PC-3 (cell line): ENCODE results near the gene DISC1.

Source experiments
- EZH2 ChIP-seq: fragments of 300-600 bp; sonication (generic); IDR thresholded peaks from one replicate; pipeline ENCODE4 v1.6.1; 2017; ENCODE audit warnings: antibody characterized with exemption, mild to moderate bottlenecking, low read length; ENCODE audit not compliant: unreplicated experiment
- EZH2phosphoT487 ChIP-seq: fragments of 300-600 bp; sonication (generic); IDR thresholded peaks from 2 replicates; pipeline ENCODE4 v1.6.1; 2018; ENCODE audit warnings: mild to moderate bottlenecking, antibody characterized with exemption, low read length, borderline replicate concordance
- TF ChIP-seq, protein P1 (sequence below): fragments of 300-600 bp; sonication (generic); conservative IDR thresholded peaks from 2 replicates; pipeline ENCODE4 v1.5.1; 2017; ENCODE audit warnings: antibody characterized with exemption, low read depth, mild to moderate bottlenecking, low read length

DNA sequence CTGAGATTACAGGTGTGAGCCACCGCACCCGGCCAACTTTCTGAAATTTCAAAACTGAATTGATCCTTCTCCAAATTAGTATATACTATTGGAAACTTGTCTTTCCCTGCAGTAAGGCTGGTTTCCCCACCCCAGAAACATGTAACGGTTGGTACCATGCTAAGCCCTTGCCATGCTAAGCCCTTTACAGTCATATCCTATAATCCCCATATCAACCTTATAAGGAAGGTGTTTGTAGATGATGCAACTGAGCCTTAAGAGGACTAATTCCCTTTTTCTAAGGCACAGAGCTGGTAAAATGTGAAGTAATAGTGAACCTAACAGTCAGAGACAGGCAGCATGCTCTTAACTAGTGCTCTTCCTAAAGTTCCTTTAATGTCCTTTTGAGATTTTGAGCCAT is 413.7 kb downstream of the DISC1 start:
- TF ChIP-seq EZH2phosphoT487 (no peak), EZH2 (no peak)
- TF ChIP-seq, protein P1, sequence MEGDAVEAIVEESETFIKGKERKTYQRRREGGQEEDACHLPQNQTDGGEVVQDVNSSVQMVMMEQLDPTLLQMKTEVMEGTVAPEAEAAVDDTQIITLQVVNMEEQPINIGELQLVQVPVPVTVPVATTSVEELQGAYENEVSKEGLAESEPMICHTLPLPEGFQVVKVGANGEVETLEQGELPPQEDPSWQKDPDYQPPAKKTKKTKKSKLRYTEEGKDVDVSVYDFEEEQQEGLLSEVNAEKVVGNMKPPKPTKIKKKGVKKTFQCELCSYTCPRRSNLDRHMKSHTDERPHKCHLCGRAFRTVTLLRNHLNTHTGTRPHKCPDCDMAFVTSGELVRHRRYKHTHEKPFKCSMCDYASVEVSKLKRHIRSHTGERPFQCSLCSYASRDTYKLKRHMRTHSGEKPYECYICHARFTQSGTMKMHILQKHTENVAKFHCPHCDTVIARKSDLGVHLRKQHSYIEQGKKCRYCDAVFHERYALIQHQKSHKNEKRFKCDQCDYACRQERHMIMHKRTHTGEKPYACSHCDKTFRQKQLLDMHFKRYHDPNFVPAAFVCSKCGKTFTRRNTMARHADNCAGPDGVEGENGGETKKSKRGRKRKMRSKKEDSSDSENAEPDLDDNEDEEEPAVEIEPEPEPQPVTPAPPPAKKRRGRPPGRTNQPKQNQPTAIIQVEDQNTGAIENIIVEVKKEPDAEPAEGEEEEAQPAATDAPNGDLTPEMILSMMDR = no peak
